Ovary (tissue), 3 donors: ENCODE results near the gene KIF26B.

ENCODE experiments used
- EP300 ChIP-seq: sonication (generic); formaldehyde crosslinking; IDR thresholded peaks from one replicate; pipeline ENCODE4 v1.6.1; 2017; ENCODE audit warnings: antibody characterized with exemption
- TF ChIP-seq, protein P1 (sequence below), 3 donors: fragments of 450-650 bp in 2 of 3; fragments of 200-600 bp in 1 of 3; IDR thresholded peaks; one replicate each; pipeline versions ENCODE4 v1.5.1 to v1.8.0; 2016 to 2022; ENCODE audit warnings: antibody characterized with exemption in 3 of 3, mild to moderate bottlenecking in 1 of 3
- donor health status: DM: no; HTN: no; CAD: no.

DNA sequence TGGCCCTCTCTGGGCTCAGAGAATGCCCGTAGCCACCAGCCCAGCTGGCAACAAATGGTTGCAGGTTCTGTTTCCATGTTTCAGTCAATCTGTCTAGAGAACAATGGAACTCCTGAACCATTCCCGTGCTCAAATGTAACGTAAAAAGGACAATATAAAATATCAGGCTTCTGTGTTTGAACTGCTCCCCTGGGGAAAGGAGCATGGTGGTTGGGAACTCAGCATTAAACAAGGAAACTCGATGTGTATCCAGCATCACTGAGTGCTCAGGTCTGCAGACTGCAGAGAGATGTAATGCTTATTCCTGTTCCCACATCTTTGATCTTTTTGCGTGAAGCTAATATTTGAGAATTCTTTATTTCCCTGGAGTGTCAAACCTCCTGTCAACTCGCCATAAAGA lies 326.5 kb downstream of the KIF26B start:
- TF ChIP-seq, protein P1, sequence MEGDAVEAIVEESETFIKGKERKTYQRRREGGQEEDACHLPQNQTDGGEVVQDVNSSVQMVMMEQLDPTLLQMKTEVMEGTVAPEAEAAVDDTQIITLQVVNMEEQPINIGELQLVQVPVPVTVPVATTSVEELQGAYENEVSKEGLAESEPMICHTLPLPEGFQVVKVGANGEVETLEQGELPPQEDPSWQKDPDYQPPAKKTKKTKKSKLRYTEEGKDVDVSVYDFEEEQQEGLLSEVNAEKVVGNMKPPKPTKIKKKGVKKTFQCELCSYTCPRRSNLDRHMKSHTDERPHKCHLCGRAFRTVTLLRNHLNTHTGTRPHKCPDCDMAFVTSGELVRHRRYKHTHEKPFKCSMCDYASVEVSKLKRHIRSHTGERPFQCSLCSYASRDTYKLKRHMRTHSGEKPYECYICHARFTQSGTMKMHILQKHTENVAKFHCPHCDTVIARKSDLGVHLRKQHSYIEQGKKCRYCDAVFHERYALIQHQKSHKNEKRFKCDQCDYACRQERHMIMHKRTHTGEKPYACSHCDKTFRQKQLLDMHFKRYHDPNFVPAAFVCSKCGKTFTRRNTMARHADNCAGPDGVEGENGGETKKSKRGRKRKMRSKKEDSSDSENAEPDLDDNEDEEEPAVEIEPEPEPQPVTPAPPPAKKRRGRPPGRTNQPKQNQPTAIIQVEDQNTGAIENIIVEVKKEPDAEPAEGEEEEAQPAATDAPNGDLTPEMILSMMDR (IDR thresholded peaks at IDR 0.05), result no peak
- no peak for TF ChIP-seq EP300
